Activated CD4-positive, CD25-positive, alpha-beta regulatory T cell (primary cell): ENCODE results near the gene CEP112.
"Not testable (repeated sequence)": the region's sequence is repeated elsewhere in the genome, so short reads cannot be mapped to it uniquely, and the experiment has no call there.

Experiments
- DNase-seq, 4 experiments: peaks; one replicate each; lab custom pipeline; 2025; lab: John Stamatoyannopoulos, UW

CEP112 gene

DNA sequence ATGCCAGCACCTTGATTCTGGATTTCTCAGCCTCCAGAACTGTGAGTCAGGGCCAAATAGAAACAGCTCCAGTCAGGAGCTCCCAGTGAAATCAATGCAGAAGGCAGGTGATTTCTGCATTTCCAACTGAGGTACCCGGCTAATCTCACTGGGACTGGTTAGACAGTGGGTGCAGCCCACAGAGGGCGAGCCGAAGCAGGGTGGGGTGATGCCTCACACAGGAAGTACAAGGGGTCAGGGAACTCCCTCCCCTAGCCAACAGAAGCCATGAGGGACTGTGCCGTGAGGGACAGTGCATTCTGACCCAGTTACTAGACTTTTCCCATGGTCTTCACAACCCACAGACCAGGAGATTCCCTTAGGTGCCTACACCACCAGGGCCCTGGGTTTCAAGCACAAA lies 36.9 kb downstream of the CEP112 start:
- DNase-seq: not testable (repeated sequence)

DNA sequence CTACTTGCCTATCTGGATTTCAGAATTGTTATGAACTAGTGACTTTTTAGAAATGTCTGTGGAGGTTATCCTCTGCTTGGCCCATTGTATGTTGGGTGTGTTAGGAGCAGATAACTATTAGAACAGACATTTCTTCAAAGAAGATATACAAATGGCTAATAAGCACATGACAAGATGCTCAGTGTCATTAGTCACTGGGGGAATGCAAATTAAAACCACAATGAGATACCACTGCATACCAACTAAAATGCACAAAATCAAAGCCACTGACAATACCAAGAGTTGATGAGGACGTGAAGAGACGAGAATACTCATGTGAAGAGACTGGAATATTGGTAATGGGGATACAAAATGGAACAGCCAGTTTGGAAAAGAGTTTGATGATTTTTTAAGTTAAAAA lies 39.2 kb downstream of the CEP112 start:
- no peak for DNase-seq

GRCh38 chr17:66150708-66151107 lies 41.2 kb downstream of the CEP112 start:
- DNase-seq: no peak

GRCh38 chr17:66149562-66149961 lies 42.4 kb downstream of the CEP112 start:
- DNase-seq: no peak

GRCh38 chr17:66146394-66146793 lies 45.5 kb downstream of the CEP112 start:
- DNase-seq: no peak

GRCh38 chr17:66143657-66144282 lies 48.2 kb downstream of the CEP112 start:
- DNase-seq: no peak

DNA sequence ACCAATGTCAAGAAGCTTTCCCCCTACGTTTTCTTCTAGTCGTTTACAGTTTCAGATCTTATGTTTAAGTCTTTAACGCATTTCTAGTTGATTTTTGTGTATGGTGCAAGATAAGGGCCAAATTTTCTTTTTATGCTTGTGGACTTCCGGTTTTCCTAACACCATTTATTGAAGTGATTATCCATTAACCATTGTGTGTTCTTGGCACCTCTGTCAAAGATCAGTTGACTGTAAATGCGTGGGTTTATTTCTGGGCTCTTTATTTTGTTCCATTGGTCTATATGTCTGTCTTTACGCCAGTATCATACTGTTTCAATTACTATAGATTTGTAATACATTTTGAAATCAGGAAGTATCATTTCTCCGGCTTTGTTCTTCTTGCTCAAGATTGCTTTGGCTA lies 49.5 kb downstream of the CEP112 start:
- DNase-seq: no peak

- no peak for DNase-seq
These were observed 53.8 kb downstream of the CEP112 start for GRCh38 chr17:66138120-66138519.

- DNase-seq: no peak
These were observed 56.0 kb downstream of the CEP112 start for GRCh38 chr17:66135896-66136295.

- no peak for DNase-seq
These were observed 56.7 kb downstream of the CEP112 start for GRCh38 chr17:66135219-66135618.

- DNase-seq: no peak
These were observed 62.2 kb downstream of the CEP112 start for GRCh38 chr17:66129759-66130158.

DNA sequence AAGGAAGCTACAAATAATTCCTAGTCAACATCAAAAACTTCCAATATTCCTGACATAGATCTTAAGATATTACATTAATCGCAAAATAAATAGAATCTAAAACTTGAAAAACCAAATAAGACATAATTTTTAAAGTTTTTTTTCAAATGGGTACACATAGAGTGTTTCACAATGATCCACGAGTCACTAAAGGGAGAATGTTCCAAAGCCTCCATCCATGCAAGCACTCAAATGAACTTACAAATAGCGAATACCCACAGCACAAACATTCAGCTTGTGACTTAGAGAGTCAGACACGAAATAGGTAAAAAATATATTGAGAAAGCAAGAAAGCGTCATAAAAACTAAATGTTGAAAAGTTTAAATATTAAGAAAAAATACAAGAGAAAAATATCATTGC lies 65.7 kb downstream of the CEP112 start:
- no peak for DNase-seq

DNA sequence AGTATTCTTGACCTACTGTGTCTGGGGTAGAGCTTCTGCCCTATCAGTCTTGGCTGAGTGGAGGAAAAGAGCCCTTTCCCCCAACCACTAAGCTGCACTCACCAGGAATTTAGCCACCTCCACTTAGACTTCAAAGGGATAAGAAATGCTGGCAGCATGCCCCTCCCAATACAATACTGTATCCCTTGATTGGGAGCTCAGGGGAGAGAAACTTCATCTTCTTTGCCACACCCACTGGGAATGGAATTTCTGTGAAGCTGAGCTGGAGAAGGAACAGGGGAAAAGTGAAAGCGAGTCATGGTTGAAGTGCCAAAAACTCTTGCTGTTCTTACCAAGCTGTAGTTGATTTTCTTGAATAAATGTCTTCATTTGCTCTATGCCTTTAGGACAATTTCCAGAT lies 68.8 kb downstream of the CEP112 start:
- DNase-seq: no peak

- no peak for DNase-seq
These were observed 76.7 kb downstream of the CEP112 start for GRCh38 chr17:66115246-66115645.

- no peak for DNase-seq
These were observed 77.3 kb downstream of the CEP112 start for GRCh38 chr17:66114609-66115008.

DNA sequence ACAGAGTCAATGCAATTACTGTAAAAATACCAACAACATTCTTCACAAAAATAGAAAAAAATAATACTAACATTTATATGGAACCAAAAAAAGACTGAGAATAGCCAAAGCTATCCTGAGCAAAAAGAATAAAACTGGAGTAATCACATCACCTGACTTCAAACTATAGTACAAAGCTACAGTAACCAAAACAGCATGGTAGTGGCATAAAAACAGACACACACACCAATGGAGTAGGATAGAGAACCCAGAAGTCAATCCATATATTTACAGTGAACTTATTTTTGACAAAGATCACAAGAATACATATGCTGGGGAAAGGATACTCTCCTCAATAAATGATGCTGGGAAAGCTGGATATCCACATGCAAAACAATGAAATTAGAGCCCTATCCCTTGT lies 84.2 kb downstream of the CEP112 start:
- DNase-seq: no peak

GRCh38 chr17:66098040-66098439 lies 93.9 kb downstream of the CEP112 start:
- DNase-seq: no peak

- no peak for DNase-seq
These were observed 97.2 kb downstream of the CEP112 start for GRCh38 chr17:66094727-66095126.

DNA sequence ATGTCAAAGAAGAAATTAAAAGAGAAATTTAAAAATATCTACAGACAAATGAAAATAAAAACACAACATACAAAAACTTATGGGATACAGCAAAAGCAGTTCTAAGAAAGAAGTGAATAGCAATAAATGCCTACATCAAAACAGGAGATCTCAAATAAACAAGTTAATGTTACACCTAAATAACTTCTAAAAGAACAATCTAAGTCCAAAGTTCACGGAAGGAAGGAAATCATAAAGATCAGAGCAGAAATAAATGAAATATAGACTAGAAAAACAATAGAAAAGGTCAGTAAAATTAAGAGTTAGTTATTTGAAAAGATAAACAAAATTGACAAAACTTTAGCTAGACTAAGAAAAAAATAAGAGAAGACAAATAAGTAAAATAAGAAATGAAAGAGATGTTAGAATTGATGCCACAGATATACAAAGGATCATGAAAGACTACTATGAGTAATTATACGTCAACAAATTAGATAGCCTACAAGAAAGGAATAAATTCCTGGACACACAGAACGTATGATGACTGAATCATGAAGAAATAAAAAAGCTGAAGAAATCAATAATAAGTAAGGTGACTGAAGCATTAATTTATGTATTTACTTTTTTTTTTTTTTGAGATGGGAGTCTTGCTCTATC lies 100.4 kb downstream of the CEP112 start:
- no peak for DNase-seq

- DNase-seq: no peak
These were observed 102.2 kb downstream of the CEP112 start for GRCh38 chr17:66089764-66090163.

DNA sequence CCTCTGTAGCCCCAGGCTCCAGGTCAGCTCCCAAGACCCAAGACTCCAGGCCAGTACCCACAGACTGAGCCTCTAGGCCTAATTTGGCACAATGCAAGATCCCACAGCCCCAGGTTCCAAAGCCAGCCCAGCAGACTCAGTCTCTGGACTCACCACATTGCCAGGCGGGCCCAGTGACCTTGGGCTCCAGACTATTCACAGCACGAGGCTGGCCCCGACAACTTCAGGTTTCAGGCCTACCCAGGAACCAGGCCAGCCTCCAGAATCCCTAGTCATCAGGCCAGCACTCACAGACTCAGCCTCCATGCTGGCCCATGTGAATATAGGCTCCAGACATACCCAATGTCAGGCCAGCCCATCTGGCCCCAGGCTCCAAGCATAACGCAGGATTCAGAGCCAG lies 103.8 kb downstream of the CEP112 start:
- DNase-seq: no peak

DNA sequence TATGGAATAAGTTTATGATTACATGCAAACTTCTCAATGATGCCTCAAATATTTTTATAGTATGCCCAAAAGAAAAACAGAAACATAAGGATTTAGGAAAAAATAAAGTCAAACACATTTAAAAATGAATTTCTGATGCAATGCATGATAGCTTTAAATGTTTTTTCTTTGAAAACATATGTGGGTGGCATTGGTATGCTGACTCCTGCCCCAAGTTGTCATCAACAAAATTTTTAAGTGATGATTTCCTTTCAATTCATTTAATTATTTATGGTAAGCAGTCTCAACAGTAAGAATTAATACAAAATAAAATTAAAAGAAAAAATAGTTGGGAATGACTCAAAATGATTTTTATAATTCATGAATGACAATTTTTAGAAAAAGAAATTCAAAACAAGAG lies 104.9 kb downstream of the CEP112 start:
- no peak for DNase-seq

DNA sequence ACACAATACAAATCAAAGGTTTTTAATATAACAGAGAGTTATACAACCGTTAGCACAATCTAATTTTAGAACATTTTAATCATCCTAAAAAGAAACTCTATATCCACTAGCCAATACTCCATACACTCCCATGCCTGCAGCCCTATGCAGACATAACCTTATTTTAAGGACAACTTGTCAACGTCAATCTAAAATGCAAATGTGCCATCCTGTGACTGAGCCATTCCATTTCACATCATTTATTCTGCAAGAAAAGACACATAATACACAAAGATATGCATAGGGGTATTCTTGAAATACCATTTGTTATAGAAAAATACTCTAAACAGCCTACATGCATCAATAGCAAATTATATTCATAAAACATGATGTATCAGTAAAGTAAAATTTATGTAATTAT lies 106.7 kb downstream of the CEP112 start:
- DNase-seq: no peak

GRCh38 chr17:66080670-66081069 lies 111.3 kb downstream of the CEP112 start:
- not testable (repeated sequence) for DNase-seq
